Ishikawa (cell line): ENCODE measurements around the gene FIS1.

ENCODE experiments used
- RAD21 ChIP-seq: IDR thresholded peaks from 2 replicates; pipeline ENCODE4 v1.6.1; 2012; ENCODE audit warnings: low read depth
- TAF1 ChIP-seq: IDR thresholded peaks from 2 replicates; pipeline ENCODE4 v1.6.1; 2012; ENCODE audit warnings: low read depth, mild to moderate bottlenecking

DNA sequence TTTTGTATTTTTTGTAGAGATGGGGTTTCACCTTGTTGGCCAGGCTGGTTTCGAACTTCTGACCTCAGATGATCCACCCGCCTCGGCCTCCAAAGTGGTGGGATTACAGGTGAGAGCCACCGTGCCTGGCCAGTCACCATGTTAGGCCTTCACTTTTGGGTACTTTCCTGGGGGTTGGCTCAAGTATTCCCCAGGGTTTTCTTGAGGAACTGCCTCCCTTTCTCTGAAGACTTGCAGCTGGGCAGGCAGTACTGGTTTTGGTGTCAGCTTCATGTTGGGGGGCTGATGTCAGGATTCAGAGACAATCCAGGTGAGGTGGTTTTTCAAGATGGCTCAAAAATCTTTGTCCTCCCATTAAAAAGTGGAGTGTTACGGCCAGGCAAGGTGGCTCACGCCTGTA is 19.2 kb downstream of the FIS1 start:
- TF ChIP-seq TAF1 (no peak), RAD21 (no peak)
